ENCODE measurements around the gene JUP. TPM values are rescaled to one million over a fixed set of nuclear protein-coding genes. Genes with fewer than 3 reads are reported as not detected.

Gene JUP
- total RNA-seq, 2 donors from 2014 or later: 67.9 to 85.4 TPM

- TF ChIP-seq POLR2A (IDR thresholded peaks at IDR 0.05): no peak
- TF ChIP-seq CTCF (IDR thresholded peaks at IDR 0.05): no peak
- DNase-seq (no peak), ATAC-seq (no peak)
- H3K4me3 ChIP-seq: no peak overlapping the region
- no peaks in the 10 kb centered on the region for H3K4me1 ChIP-seq
- intact Hi-C loops (cut with DNase I): no loop called here
- 63 to 72% methylated on average over 10 to 12 of the region's 12 CpGs for WGBS, 2 donors
- no peaks in the 10 kb centered on the region for H3K36me3 ChIP-seq (replicated peaks in 1 of 2; ENCODE audit: insufficient read depth in 1 of 2, low read depth in 2 of 2)
- no peaks in the 10 kb centered on the region for H3K27me3 ChIP-seq
- no peak overlapping the region for H3K27ac ChIP-seq
- no peaks in the 10 kb centered on the region for H3K9me3 ChIP-seq
These were observed 36.0 kb upstream of the JUP start for GRCh38 chr17:41822216-41823140.

- Histone ChIP-seq H3K36me3 (replicated peaks in 1 of 2; ENCODE audit: insufficient read depth in 1 of 2, low read depth in 2 of 2) (no peaks in the 10 kb centered on the region), H3K4me1 (no peaks in the 10 kb centered on the region), H3K9me3 (no peaks in the 10 kb centered on the region), H3K4me3 (no peak overlapping the region), H3K27me3 (no peaks in the 10 kb centered on the region), H3K27ac (no peak overlapping the region)
- WGBS, 2 donors: 74 to 80% methylated on average over 12 to 14 of the region's 14 CpGs
- DNase-seq (no peak), ATAC-seq (no peak)
- intact Hi-C loops (cut with DNase I): no loop called here
- TF ChIP-seq POLR2A (IDR thresholded peaks at IDR 0.05) (no peak), CTCF (IDR thresholded peaks at IDR 0.05) (no peak)
These were observed 35.3 kb upstream of the JUP start for GRCh38 chr17:41821776-41822175.

- no peak for ATAC-seq
- TF ChIP-seq CTCF (IDR thresholded peaks at IDR 0.05) (no peak), POLR2A (IDR thresholded peaks at IDR 0.05) (no peak)
- 93 to 94% methylated on average over 11 to 20 of the region's 20 CpGs for WGBS, 2 donors
These were observed 31.5 kb upstream of the JUP start for GRCh38 chr17:41818024-41818423.

GRCh38 chr17:41816637-41817320 is 30.3 kb upstream of the JUP start:
- Histone ChIP-seq H3K9me3 (no peaks in the 10 kb centered on the region), H3K27me3 (no peaks in the 10 kb centered on the region), H3K4me3 (no peak overlapping the region), H3K27ac (no peak overlapping the region), H3K4me1 (peaks cover 15% of the 10 kb centered on the region), H3K36me3 (replicated peaks in 1 of 2; ENCODE audit: insufficient read depth in 1 of 2, low read depth in 2 of 2) (no peaks in the 10 kb centered on the region)
- intact Hi-C loops (cut with DNase I): no loop called here
- 90 to 91% methylated on average over 22 to 23 of the region's 23 CpGs for WGBS, 2 donors
- DNase-seq (no peak), ATAC-seq (no peak)
- TF ChIP-seq POLR2A (IDR thresholded peaks at IDR 0.05) (no peak), CTCF (IDR thresholded peaks at IDR 0.05) (no peak)

More at GRCh38 chr17:41818024-41818423, 31.5 kb upstream of the JUP start:
- intact Hi-C loops (cut with DNase I): no loop called here
- no peak overlapping the region for H3K27ac ChIP-seq
- H3K27me3 ChIP-seq: no peaks in the 10 kb centered on the region
- no peak overlapping the region for H3K4me3 ChIP-seq
- no peaks in the 10 kb centered on the region for H3K36me3 ChIP-seq (replicated peaks in 1 of 2; ENCODE audit: insufficient read depth in 1 of 2, low read depth in 2 of 2)
- peaks cover 2% of the 10 kb centered on the region for H3K4me1 ChIP-seq
- DNase-seq: no peak
- no peaks in the 10 kb centered on the region for H3K9me3 ChIP-seq

Measured in body of pancreas (tissue), 4 donors.